DND-41 (cell line): Measurements from ENCODE around the gene DUSP2.

ENCODE experiments used
- ATAC-seq: fragments of 200-7000 bp; cut with Tn5 transposase; 3 replicates; pipeline ENCODE4 v1.9.1; 2021; ENCODE audit warnings: low read depth; ENCODE audit not compliant: insufficient read depth
- DNase-seq: peaks from one replicate; pipeline ENCODE4 v3.0.0-alpha.2; 2020
- H2AFZ ChIP-seq: 2 replicates; pipeline ENCODE4 v1.6.0; 2012; ENCODE audit warnings: low read depth, low read length
- H3K27ac ChIP-seq: 2 replicates; pipeline ENCODE4 v1.5.1; 2012; ENCODE audit warnings: low read length, inconsistent platforms
- H3K27me3 ChIP-seq: fragments of 200-600 bp; sonication (generic); 2 replicates; pipeline ENCODE4 v1.6.0; 2012; ENCODE audit warnings: low read length, mild to moderate bottlenecking, inconsistent platforms; ENCODE audit not compliant: insufficient read depth, poor library complexity
- H3K36me3 ChIP-seq: 2 replicates; pipeline ENCODE4 v1.5.1; 2012; ENCODE audit warnings: low read length, inconsistent platforms; ENCODE audit not compliant: insufficient read depth
- H3K4me1 ChIP-seq: 2 replicates; pipeline ENCODE4 v1.5.1; 2012; ENCODE audit warnings: mild to moderate bottlenecking, low read length; ENCODE audit not compliant: insufficient read depth
- H3K4me2 ChIP-seq: 2 replicates; pipeline ENCODE4 v1.6.0; 2012; ENCODE audit warnings: mild to moderate bottlenecking, moderate library complexity, low read length, inconsistent platforms; ENCODE audit not compliant: insufficient read depth
- H3K4me3 ChIP-seq, 2 experiments: fragments of 200-600 bp in 1 of 2; shearing (Covaris generic) in 1 of 2; 2 replicates each; pipeline ENCODE4 v1.5.1; 2012 to 2016; ENCODE audit warnings: inconsistent platforms in 2 of 2, low read length in 2 of 2, mild to moderate bottlenecking in 2 of 2, low read depth in 1 of 2, moderate library complexity in 1 of 2
- H3K79me2 ChIP-seq: 2 replicates; pipeline ENCODE4 v1.6.0; 2012; ENCODE audit warnings: low read length, inconsistent platforms; ENCODE audit not compliant: insufficient read depth
- H3K9ac ChIP-seq: 2 replicates; pipeline ENCODE4 v1.6.0; 2012; ENCODE audit warnings: low read depth, mild to moderate bottlenecking, inconsistent platforms, low read length, moderate library complexity
- H3K9me3 ChIP-seq: 2 replicates; pipeline ENCODE4 v1.5.1; 2012; ENCODE audit warnings: low read length, moderate library complexity, mild to moderate bottlenecking, inconsistent platforms; ENCODE audit not compliant: insufficient read depth, severe bottlenecking
- H4K20me1 ChIP-seq: 2 replicates; pipeline ENCODE4 v1.6.0; 2012; ENCODE audit warnings: low read length; ENCODE audit not compliant: insufficient read depth
- EZH2 ChIP-seq: IDR thresholded peaks from 3 replicates; pipeline ENCODE4 v1.6.1; 2012; ENCODE audit warnings: borderline replicate concordance, low read depth, mild to moderate bottlenecking, moderate library complexity, low read length, inconsistent platforms; ENCODE audit not compliant: severe bottlenecking
- TF ChIP-seq, protein P1 (sequence below): IDR thresholded peaks from 2 replicates; pipeline ENCODE4 v1.5.1; 2012; ENCODE audit warnings: borderline replicate concordance, low read length, moderate library complexity, mild to moderate bottlenecking; ENCODE audit not compliant: poor library complexity, severe bottlenecking; ENCODE audit errors: extremely low read depth

DUSP2 gene

GRCh38 chr2:96156926-96157648 lies 11.8 kb upstream of the DUSP2 start:
- Histone ChIP-seq H3K27ac (no peak overlapping the region), H2AFZ (no peak overlapping the region), H3K9me3 (no peaks in the 10 kb centered on the region), H3K9ac (no peak overlapping the region), H3K4me1 (peaks cover 15% of the 10 kb centered on the region), H3K79me2 (no peaks in the 10 kb centered on the region), H3K4me2 (no peak overlapping the region), H3K36me3 (no peaks in the 10 kb centered on the region), H3K4me3 (no peak overlapping the region), H3K27me3 (no peaks in the 10 kb centered on the region), H4K20me1 (no peaks in the 10 kb centered on the region; the same call in 1 of the 2 replicates)
- ATAC-seq (peak; percentile 45), DNase-seq (peak; percentile 38)
- TF ChIP-seq, protein P1, sequence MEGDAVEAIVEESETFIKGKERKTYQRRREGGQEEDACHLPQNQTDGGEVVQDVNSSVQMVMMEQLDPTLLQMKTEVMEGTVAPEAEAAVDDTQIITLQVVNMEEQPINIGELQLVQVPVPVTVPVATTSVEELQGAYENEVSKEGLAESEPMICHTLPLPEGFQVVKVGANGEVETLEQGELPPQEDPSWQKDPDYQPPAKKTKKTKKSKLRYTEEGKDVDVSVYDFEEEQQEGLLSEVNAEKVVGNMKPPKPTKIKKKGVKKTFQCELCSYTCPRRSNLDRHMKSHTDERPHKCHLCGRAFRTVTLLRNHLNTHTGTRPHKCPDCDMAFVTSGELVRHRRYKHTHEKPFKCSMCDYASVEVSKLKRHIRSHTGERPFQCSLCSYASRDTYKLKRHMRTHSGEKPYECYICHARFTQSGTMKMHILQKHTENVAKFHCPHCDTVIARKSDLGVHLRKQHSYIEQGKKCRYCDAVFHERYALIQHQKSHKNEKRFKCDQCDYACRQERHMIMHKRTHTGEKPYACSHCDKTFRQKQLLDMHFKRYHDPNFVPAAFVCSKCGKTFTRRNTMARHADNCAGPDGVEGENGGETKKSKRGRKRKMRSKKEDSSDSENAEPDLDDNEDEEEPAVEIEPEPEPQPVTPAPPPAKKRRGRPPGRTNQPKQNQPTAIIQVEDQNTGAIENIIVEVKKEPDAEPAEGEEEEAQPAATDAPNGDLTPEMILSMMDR: no peak
- TF ChIP-seq EZH2: no peak

DNA sequence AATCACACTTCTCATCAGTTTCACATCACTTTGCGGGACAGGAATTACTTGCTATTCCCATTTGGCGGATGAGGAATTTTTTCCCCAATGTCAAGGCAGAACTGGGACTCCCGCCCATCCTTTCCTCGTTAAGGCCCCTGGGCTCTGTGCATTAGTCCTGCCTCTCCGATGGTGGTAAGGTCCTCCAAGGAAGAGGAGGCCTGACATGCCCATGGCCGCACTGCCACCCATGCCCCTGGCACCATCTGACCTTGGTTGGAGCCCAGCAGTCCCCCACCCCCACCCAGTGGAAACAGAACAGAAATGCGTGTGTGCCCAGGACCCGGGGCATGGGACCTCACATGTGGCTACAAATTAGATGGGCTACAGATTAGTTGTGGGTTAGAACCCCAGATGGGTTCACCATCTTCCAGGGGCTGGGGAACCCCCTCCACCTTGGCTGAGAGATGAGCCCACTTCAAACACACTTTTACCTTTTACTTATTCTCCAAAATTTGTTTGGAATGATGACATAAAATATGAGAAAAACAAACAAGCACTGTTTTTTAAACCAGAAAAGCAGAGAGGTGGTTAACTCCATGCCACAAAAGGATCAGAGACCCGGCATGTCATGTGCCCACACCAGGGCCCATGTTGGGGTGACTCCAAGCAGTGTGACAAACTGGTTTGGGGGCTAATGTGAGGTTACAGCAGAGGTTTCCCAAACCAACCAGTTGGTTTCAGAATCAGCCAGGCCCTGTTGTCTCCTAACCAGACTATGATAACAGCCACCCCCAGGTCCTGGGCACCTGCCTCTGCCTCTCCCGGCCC lies 11.0 kb upstream of the DUSP2 start:
- ATAC-seq: peak; percentile 18; the same call in 1 of the 3 replicates
- no peak for DNase-seq
- H3K4me3 ChIP-seq: no peak overlapping the region
- H3K36me3 ChIP-seq: no peaks in the 10 kb centered on the region
- H4K20me1 ChIP-seq: no peaks in the 10 kb centered on the region; the same call in 1 of the 2 replicates
- no peak overlapping the region for H3K4me2 ChIP-seq
- no peaks in the 10 kb centered on the region for H3K27me3 ChIP-seq
- peaks cover 18% of the 10 kb centered on the region for H3K4me1 ChIP-seq
- no peak overlapping the region for H2AFZ ChIP-seq
- H3K79me2 ChIP-seq: no peaks in the 10 kb centered on the region
- TF ChIP-seq EZH2: no peak
- TF ChIP-seq, protein P1: no peak
- H3K27ac ChIP-seq: no peak overlapping the region
- H3K9ac ChIP-seq: no peak overlapping the region
- H3K9me3 ChIP-seq: no peaks in the 10 kb centered on the region

DNA sequence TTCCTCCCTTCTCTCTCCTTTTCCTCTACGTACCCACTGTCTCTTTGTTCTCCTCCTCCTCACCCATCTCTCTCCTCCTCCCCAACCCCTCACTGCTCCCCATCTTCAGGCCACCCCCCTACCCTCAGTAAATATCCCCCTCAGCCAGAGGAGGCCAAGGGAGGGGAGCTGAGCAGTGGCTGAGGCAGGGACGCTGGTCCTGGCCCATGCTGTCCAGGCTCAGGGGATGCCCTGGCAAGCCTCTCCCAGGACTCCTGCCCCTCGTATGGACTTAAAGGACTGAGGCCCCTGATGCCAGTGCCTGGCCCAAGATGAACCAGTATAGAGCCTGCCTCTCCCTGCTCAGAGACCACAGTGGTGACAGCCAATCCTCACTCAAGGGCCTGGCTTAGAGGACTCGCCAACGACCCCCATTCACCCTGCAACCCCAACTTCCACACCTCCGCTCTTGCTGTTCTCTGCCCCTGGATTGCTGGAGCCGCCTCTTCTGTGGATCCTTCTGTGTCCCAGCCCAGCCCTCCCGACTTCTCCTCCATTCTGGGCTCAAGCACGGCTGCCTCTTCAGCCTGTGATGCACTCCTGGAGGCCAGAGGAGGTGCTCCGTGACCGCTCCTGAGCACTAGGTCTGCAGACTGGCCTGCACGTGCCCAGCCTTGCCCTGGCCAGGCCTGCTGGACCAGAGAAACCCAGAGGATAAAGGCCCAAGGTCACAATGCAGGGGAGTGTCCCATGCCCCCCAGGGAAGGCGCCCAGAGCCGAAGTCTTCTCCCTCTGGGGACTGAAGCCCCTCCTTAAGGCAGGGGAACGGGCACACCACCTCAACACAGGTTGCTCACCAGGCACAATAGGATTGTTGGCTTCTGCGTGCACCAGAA lies 9.5 kb upstream of the DUSP2 start:
- Histone ChIP-seq H3K4me3 (no peak overlapping the region), H3K4me2 (no peak overlapping the region), H3K4me1 (peaks cover 19% of the 10 kb centered on the region), H3K9ac (no peak overlapping the region), H3K9me3 (no peaks in the 10 kb centered on the region), H3K79me2 (no peaks in the 10 kb centered on the region), H3K36me3 (no peaks in the 10 kb centered on the region), H4K20me1 (no peaks in the 10 kb centered on the region; the same call in 1 of the 2 replicates), H2AFZ (no peak overlapping the region), H3K27ac (no peak overlapping the region), H3K27me3 (no peaks in the 10 kb centered on the region)
- DNase-seq: no peak
- no peak for ATAC-seq
- TF ChIP-seq EZH2: no peak
- TF ChIP-seq, protein P1: no peak
